Coronary artery (tissue), 2 donors: ENCODE data around the gene TPPP2.

Experiments used
- DNase-seq: peaks from one replicate; pipeline ENCODE4 v3.0.0-alpha.2; 2017; ENCODE audit warnings: low spot score
- H3K27ac ChIP-seq, 2 donors: fragments of 200-600 bp; sonication (generic); one replicate each; pipeline ENCODE4 v1.5.1; 2016 to 2019
- H3K4me3 ChIP-seq: fragments of 200-600 bp; sonication (generic); 2 replicates; pipeline ENCODE4 v1.5.1; 2016; ENCODE audit warnings: mild to moderate bottlenecking, moderate library complexity
- CTCF ChIP-seq: fragments of 200-600 bp; sonication (generic); IDR thresholded peaks from one replicate; pipeline ENCODE4 v1.5.1; 2019; ENCODE audit warnings: antibody characterized with exemption

Gene TPPP2

GRCh38 chr14:21058903-21059302 is 28.9 kb downstream of the TPPP2 start:
- no peak overlapping the region for H3K27ac ChIP-seq

GRCh38 chr14:21059842-21060613 is 30.0 kb downstream of the TPPP2 start:
- Histone ChIP-seq H3K4me3 (no peak overlapping the region), H3K27ac (no peak overlapping the region)
- TF ChIP-seq CTCF = no peak
- peak; percentile 55 for DNase-seq

More at GRCh38 chr14:21058903-21059302, 28.9 kb downstream of the TPPP2 start:
- DNase-seq = peak; percentile 55
- TF ChIP-seq CTCF = no peak
- H3K4me3 ChIP-seq = no peak overlapping the region

- no peak for DNase-seq
- H3K27ac ChIP-seq = no peak overlapping the region
- TF ChIP-seq CTCF = no peak
- H3K4me3 ChIP-seq = no peak overlapping the region
Measured at GRCh38 chr14:21060614-21061346, 30.8 kb downstream of the TPPP2 start.

GRCh38 chr14:21061347-21061668 is 31.3 kb downstream of the TPPP2 start:
- no peak for DNase-seq
- TF ChIP-seq CTCF = no peak
- Histone ChIP-seq H3K27ac (no peak overlapping the region), H3K4me3 (no peak overlapping the region)

GRCh38 chr14:21063479-21063878 is 33.5 kb downstream of the TPPP2 start:
- Histone ChIP-seq H3K4me3 (no peak overlapping the region), H3K27ac (no peak overlapping the region)
- no peak for TF ChIP-seq CTCF
- DNase-seq = no peak

- no peak overlapping the region for H3K4me3 ChIP-seq
- H3K27ac ChIP-seq = no peak overlapping the region
- no peak for DNase-seq
- TF ChIP-seq CTCF = no peak
Measured at GRCh38 chr14:21066882-21067502, 37.0 kb downstream of the TPPP2 start.
